HTR-8/SVneo (cell line): Measurements from ENCODE around the gene CD70.
"Not testable (repeated sequence)": the region's sequence is repeated elsewhere in the genome, so short reads cannot be mapped to it uniquely, and the experiment has no call there.

ENCODE experiments used
- DNase-seq: peaks from one replicate; pipeline ENCODE4 v3.0.0; 2011; ENCODE audit warnings: low spot score, mixed read lengths; ENCODE audit not compliant: insufficient read length
- FAIRE-seq: peaks from 2 replicates; lab custom pipeline; 2011; peaks lifted over from hg19 to GRCh38; lab: Jason Lieb, UNC

The CD70 gene

DNA sequence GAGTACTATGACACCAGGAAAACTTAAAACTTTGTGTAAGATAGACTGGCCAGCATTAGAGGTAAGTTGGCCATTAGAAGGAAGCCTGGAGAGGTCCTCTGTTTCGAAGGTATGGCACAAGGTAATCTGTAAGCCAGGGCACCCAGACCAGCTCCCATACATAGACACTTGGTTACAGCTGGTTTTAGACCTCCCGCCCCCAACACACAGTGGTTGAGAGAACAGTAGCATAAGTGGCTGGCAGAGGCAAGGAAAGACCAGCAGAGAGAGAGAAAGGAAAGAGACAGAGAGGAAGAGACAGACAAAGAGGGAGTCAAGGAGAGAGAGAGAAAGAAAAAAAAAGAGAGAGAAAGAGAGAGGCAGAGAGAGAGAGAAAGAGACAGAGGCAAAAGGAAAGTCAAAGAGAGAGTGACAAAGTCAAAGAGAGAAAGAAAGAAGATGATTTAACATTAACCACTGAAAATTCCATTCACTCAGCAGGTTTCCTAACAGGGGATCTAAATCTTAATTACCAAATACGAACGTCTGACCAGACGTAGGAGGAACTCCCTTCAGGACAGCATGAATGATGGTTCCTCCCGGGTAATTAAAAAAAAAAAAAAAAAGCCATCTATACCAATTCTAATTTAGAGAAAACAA is 7.4 kb upstream of the CD70 start:
- DNase-seq, FAIRE-seq: not testable (repeated sequence)

GRCh38 chr19:6597471-6598253 is 6.7 kb upstream of the CD70 start:
- FAIRE-seq, DNase-seq: not testable (repeated sequence)

GRCh38 chr19:6596621-6597020 is 5.7 kb upstream of the CD70 start:
- DNase-seq = no peak
- FAIRE-seq = no peak

DNA sequence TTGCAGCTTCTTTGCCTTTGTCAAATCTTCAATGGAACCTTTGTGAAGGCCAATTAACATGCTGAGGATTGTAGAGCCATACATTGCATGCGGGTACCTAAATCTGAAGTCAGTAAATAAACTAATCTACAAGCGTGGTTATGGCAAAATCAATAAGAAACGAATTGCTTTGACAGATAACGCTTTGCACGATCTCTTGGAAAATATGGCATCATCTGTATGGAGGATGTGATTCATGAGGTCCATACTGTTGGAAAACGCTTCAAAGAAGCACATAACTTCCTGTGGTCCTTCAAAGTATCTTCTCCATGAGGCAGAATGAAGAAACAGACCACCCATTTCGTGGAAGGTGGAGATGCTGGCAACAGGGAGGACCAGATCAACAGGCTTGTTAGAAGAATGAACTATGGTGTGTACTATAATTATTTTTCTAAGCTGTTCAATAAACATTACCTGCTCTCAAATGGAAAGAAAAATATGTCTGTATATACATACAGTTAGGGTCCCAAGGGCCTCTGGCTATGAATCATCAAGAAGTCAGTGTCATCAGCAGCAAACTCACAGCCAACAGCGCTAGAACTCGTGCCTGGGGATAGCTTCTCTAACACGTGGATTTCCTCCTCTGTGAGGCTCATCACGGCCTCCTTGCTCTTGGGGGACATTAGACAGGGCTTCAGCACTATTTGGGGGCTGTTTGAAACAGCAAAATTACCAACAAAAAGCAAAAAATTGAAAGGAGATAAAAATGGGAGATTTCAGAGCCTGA is 2.9 kb upstream of the CD70 start:
- DNase-seq (no peak), FAIRE-seq (no peak)

- DNase-seq (no peak), FAIRE-seq (no peak)
Measured at GRCh38 chr19:6590258-6590826, 608 bp downstream of the CD70 start.

DNA sequence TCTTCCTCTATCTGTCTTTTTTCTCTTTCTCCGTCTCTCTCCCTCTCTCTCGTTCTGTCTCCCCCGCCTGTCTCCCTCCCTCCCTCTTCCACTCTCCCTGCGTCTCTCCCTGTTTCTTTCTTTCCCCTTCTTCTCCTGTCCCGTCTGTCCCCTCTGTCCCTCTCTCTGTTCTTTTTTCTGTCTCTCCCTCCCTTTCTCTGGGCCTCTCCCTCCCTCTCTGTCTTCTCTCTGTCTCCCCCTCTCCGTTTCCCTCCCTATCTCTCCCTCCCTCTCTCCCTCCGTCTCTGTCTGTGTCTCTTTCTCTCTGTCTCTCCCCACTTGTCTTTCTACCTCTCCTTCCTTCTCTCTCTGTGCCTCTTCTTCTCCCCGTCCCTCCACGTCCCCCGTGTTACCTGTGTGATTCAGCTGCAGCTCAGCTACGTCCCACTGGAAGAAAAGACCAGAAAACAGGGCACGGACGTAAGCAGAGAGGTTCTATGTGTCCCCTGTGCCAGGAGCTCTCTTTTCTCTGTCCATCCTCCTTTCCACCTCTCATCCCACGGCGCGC is 1.2 kb downstream of the CD70 start:
- FAIRE-seq = no peak
- no peak for DNase-seq

DNA sequence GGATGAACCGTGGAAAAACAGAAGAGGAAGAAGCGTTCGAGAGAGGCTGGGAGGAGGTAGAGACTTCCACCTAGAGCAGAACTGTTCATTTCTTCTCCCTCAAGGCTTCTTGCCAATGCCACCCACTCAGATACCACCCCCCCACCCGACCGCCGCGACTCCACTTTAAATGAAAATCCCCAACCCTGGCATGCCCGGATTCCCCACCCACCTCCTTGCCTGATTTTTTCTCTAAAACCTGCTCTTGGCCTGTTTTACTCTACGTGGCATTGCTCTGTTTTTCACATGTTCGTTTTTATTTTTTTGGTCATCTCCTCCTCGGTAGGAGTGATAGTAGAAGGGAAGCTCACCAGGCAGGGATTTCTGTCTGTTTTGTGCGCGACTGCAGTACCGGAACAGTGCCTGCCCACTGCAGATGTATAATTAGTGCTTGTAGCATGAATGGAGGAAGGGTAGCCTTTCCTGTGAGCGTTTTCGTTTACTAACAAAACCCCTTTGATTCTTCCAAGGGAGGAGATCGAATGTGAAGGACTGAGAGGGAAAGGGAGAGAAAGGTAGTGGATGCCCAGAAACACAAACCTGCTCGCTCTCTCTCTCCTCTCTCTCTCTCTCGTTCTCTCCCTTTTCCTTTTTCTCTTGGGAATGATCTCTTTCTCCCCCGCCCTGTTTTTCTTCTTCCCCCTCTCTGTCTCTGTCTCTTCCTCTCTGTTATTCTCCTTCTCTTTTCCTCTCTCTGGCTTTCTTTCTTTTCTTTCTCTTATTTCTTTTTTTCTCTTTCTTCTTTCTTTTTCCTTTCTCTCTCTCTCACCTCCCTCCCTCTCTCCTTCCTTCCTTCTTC is 2.2 kb downstream of the CD70 start:
- no peak for DNase-seq
- no peak for FAIRE-seq

GRCh38 chr19:6587998-6588507 is 2.9 kb downstream of the CD70 start:
- FAIRE-seq = no peak

DNA sequence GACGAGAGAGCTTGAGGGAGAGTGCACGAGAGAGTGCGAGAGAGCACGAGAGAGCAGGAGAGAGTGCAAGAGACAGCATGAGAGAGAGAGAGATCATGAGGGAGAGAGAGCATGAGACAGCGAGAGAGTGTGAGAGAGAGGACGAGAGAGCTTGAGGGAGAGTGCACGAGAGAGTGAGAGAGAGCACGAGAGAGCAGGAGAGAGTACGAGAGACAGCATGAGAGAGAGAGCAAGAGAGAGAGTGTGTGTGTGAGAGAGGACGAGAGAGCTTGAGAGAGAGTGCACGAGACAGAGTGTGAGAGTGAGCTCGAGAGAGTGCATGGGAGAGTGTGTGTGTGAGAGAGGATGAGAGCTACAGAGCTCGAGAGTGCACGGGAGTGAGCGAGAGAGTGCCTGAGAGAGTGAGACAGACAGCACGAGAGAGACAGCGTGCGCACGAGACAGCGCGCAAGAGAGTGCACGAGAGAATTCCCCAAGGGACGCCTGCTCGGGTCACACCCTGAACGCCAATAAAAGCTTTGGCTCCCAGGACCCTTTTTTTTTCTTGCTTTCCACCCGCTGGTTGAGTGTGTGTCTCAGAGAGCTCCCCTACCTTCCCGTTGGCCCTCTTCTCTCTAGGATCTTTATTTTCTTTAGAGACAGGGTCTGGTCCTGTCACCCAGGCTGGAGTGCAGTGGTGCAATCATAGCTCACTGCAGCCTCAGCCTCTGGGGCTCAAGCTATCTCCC is 3.7 kb downstream of the CD70 start:
- FAIRE-seq = no peak
- no peak for DNase-seq

More at GRCh38 chr19:6587998-6588507, 2.9 kb downstream of the CD70 start:
- DNase-seq = no peak

DNA sequence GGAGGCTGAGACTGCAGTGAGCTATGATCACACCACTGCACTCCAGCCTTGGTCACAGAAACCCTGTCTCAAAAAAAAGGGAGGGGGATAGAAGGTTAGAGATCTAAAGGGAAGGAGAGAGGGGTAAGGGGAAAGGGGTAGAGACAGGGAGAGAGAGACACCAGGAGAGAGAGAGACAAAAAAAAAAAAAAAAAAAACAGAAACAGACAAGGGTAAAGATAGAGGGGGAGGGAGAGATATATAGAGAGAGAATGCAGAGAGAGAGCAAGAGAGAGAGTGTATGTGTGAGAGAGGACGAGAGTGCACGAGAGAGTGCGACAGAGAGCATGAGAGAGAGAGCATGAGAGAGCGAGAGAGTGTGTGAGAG is 4.2 kb downstream of the CD70 start:
- no peak for DNase-seq
- FAIRE-seq = no peak

DNA sequence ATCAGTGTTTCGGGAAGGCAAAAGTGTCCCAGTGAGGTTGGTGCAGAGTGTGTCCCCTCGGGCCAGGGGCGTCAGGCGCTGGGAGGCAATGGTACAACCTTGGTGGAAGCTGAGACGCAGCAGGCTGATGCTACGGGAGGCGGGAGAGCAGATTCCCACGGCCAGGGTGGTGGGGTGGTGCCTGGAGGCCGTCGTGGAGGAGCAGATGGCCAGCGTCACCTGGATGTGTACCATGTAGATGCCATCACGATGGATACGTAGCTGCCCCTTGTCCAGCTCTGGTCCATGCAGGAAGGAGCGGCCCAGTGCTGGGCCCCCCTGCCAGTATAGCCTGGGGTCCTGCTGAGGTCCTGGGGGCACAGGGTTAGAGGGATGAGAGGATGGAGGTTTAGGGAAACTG is 4.9 kb downstream of the CD70 start:
- FAIRE-seq (no peak), DNase-seq (no peak)

DNA sequence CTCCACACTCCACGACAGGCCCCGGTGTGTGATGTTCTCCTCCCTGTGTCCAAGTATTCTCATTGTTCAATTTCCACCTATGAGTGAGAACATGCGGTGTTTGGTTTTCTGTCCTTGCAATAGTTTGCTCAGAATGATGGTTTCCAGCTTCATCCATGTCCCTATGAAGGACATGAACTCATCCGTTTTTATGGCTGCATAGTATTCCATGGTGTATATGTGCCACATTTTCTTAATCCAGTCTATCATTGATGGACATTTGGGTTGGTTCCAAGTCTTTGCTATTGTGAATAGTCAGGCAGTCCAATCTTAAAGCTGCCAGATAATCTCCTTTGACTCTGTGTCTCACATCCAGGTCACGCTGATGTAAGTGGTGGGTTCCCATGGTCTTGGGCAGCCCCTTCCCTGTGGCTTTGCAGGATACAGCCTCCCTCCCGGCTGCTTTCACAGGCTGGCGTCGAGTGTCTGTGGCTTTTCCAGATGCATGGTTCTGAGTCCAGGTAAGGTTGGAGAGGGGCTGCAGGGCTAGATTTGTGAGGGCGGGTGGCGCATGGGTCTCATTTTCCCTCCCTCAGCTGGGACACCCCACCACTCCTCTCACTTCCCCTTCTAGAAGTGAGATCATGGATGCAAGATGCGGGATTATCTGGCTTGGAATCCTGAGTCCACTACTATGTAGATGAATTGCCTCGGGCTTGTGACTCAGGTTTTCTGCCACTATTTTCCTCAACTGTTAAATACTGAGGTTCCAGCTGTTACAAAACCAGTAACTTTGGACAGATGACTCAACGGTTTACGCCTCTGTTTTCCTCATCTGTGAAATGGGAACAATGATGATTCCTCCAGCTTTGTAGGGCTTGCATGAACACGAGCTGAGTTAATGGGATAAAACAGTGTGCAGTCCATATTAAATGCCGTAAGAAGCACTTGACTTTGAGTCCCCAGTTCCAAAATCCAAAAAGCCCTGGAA is 8.2 kb downstream of the CD70 start:
- not testable (repeated sequence) for FAIRE-seq, DNase-seq

- peak; percentile 76 for DNase-seq
- peak; percentile 44 for FAIRE-seq
Measured at GRCh38 chr19:6580313-6580712, 10.6 kb downstream of the CD70 start.

DNA sequence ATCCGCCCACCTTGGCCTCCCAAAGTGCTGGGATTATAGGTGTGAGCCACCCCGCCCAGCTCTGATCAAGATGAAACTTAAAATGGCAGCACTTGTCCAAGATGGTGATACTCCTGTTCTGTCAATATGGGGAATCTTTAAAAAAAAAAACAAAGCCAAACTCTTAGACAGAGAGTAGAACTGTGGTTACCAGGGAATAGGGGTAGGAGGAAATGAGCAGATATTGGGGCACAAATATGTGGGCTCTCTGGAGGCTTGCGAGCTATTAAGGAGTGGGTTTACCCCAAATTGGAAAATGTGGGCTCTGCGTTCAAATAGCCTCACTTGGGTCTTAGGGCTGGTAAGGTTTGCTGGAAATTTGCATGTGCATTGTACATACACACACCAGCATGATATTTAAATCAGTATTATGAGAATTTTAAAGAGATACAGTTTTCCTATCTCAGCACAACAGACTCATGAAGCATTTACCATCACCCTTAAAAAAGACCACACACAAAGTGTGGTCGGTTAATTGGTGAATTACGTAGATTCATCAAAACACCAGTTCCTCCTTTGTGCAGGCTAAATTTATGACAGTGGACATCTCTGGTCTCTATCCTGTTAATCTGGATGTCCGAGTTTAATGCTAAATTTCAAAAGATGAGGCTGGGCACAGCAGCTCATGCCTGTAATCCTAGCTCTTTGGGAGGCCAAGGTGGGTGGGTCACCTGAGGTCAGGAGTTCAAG is 11.3 kb downstream of the CD70 start:
- DNase-seq (no peak), FAIRE-seq (no peak)

GRCh38 chr19:6577476-6578125 is 13.3 kb downstream of the CD70 start:
- FAIRE-seq (no peak), DNase-seq (peak; percentile 51)

DNA sequence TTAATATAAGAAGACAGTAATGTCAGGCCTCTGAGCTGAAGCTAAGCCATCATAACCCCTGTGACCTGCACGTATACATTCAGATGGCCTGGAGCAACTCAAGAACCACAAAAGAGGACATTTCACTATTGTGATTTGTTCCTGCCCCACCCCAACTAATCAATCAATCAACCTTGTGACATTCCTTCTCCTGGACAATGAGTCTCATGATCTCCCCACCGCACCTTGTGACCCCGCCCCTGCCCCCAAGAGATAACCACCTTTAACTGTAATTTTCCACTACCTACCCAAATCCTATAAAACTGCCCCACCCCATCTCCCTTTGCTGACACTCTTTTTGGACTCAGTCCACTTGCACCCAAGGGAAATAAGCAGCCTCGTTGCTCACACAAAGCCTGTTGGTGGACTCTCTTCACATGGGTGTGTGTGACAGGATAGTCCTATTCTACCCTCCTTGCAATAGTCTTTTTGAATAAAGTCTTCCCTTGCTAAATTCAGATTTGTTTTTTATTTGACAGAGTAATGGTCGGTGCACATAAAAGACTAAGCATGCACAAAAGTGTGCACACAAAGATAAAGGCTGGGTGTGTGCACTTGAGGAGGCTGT is 14.0 kb downstream of the CD70 start:
- FAIRE-seq = no peak
- DNase-seq = no peak
